ENCODE measurements around the gene MTHFR. TPM values are rescaled to one million over a fixed set of nuclear protein-coding genes. Genes with fewer than 3 reads are reported as not detected.
A peak's percentile ranks its signal among the peaks of the same experiment; 100 is the strongest.

MTHFR gene
- polyA plus RNA-seq, 1 experiment, result 8.4 TPM

DNA sequence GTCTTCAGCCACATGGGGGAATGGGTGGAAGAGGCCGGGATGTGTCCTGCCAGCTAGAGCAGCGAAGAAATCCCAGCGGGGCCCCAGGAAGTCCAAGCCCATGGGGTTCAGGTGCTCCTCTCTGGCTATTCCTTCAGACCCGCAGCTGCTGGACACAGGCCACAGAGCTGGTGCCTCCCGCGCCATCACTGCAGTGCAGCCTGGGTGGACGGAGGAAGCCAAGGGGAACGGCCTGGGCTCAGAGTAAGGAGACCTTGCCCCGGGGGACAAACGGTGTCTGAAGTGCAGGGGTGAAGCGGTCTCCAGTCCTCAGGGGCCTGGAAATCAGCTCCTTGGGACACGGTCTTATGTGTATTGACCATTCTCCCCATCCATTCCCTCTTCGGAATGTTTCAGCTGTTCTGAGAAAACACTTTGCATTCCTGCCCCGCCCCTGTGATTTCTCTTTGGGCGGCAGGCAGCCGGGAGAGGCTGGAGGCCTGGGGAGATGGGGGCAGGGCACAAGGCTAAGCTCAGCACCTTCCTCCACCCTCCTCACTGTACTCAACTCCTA, 18.4 kb downstream of the MTHFR start:
- POLR2A ChIA-PET, result interaction anchor here (0.6 to 1.0 kb wide), 2 partner anchors 16 to 26 kb away, joined by 4 to 13 read pairs; no protein-coding TSS in a partner anchor

DNA sequence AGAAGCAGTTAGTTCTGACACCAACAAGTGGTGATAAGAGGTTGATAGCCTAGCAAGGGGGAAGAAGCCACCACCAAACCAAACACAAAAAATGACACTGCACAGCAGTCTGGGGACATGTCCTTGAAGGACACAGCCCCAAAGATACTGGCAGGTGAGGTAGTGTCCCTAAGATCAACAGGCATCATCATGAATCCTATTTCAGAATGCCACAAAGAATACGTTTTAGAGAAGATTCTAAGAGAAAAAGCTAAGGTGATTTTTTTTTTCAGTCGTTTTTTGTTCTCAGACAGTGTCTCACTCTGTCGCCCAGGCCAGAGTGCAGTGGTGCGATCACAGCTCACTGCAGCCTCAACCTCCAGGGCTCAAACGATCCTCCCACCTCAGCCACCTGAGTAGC, 19.6 kb downstream of the MTHFR start:
- H3K4me3 ChIP-seq (ENCODE audit: low read depth, low read length), result no peak overlapping the region
- peaks cover 7% of the 10 kb centered on the region for H3K36me3 ChIP-seq (ENCODE audit: control insufficient read depth, insufficient read depth, low read length)
- ChIA-PET CTCF (interaction anchor here (0.7 to 1.7 kb wide), 3 partner anchors 12 to 132 kb away, joined by 3 to 6 read pairs (median 3); no protein-coding TSS in a partner anchor), POLR2A (no interaction called here)
- TF ChIP-seq, protein P1, sequence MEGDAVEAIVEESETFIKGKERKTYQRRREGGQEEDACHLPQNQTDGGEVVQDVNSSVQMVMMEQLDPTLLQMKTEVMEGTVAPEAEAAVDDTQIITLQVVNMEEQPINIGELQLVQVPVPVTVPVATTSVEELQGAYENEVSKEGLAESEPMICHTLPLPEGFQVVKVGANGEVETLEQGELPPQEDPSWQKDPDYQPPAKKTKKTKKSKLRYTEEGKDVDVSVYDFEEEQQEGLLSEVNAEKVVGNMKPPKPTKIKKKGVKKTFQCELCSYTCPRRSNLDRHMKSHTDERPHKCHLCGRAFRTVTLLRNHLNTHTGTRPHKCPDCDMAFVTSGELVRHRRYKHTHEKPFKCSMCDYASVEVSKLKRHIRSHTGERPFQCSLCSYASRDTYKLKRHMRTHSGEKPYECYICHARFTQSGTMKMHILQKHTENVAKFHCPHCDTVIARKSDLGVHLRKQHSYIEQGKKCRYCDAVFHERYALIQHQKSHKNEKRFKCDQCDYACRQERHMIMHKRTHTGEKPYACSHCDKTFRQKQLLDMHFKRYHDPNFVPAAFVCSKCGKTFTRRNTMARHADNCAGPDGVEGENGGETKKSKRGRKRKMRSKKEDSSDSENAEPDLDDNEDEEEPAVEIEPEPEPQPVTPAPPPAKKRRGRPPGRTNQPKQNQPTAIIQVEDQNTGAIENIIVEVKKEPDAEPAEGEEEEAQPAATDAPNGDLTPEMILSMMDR (IDR thresholded peaks at IDR 0.05; ENCODE audit: insufficient read depth, low read depth, low read length), result no peak
- H3K27me3 ChIP-seq (ENCODE audit: control insufficient read depth, insufficient read depth, low read length), result no peaks in the 10 kb centered on the region
- DNase-seq (ENCODE audit: low read depth), result no peak

More for the DNA sequence above, 18.4 kb downstream of the MTHFR start:
- Histone ChIP-seq H3K27me3 (ENCODE audit: control insufficient read depth, insufficient read depth, low read length) (no peaks in the 10 kb centered on the region), H3K4me3 (ENCODE audit: low read depth, low read length) (no peak overlapping the region), H3K36me3 (ENCODE audit: control insufficient read depth, insufficient read depth, low read length) (peaks cover 7% of the 10 kb centered on the region)
- no peak for DNase-seq (ENCODE audit: low read depth)
- CTCF ChIA-PET, result interaction anchor here (1.0 to 1.1 kb wide), 3 partner anchors 16 to 123 kb away, joined by 3 read pairs; no protein-coding TSS in a partner anchor
- TF ChIP-seq, protein P1 (IDR thresholded peaks at IDR 0.05; ENCODE audit: insufficient read depth, low read depth, low read length), result no peak

DNA sequence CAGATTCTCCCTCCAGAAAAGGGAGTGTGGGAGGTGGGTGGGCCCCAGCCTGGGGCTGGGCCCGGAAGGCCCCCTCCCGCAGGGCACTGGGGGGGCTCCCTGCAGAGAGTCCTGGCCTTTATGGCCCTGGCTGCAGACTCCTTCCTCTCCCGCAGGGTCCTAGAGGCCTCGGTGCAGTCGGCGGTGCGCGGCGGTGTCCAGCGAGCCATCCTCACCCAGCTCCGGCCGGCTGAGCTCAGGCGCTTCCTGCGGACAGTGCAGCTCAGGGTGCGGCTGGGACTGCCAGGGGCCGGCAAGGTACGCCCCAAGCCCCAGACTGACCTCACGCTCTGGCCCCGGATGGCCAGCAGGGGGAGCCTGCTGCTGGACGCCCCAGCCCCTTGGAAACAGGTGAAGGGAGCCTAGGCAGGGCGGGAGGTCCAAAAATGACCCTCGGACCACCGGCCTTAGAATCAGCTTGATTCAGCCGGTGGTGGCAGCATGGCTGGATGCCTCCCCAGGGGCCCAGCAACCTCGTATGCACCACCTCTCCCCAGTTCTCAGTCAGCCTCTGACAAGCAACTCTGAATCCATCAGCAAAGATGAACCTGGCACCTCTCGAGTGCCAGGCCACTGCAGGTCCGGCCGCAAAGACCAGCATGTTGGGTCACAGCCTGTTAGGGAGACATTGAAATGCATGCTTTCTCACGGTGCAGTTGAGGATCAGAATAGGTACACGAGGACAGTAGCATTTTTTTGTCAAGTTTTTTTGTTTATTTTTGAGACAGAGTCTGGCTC, 20.6 kb downstream of the MTHFR start:
- ChIA-PET CTCF (interaction anchor here (0.6 to 1.7 kb wide), 11 partner anchors 9 to 270 kb away, joined by 3 to 7 read pairs (median 4); partner anchors contain the start of genes CLCN6 and MTHFR), POLR2A (no interaction called here)
- Histone ChIP-seq H3K4me3 (ENCODE audit: low read depth, low read length) (0 out of 2 replicates have a peak overlapping the region, but pooled peaks have one; percentile 4), H3K36me3 (ENCODE audit: control insufficient read depth, insufficient read depth, low read length) (peaks cover 6% of the 10 kb centered on the region), H3K27me3 (ENCODE audit: control insufficient read depth, insufficient read depth, low read length) (no peaks in the 10 kb centered on the region)
- TF ChIP-seq, protein P1 (IDR thresholded peaks at IDR 0.05; ENCODE audit: insufficient read depth, low read depth, low read length), result peak; percentile 91
- no peak for DNase-seq (ENCODE audit: low read depth)

DNA sequence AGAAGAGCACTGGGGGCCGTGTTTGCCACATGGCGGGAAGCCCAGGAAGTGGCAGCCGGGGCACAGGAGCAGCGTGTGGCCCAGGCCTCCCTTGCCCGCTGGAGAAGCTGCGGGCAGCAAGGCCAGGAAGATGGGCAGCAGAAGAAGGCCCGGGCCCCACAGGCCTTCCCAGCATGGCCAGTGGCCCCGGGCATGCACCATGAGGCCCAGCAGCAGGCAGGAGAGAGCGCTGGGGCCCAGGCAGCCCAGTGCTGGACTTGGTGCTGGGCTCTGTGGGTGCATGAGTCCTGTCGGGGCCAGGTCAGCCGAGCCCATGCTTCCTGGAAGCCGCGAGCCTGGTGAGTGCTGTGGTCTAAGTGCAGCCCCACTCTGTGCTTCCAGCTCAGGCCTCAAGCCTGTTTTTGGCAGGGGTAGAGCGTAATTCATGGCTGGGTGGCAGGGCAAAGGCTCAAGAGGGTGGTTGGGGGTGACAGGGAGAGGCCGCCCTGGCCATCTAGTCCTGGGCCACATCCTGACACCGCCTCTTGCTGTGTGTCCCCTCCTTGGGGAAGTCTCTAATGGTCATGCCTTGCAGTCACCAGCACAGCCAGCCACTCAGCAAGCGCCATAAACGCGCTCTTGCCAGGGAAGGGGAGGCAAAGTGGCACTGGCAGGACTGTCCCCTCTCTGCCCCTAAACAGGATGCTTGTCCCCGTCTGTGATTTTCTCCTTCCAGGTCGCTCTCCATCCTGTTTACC, 21.3 kb downstream of the MTHFR start:
- ChIA-PET POLR2A (no interaction called here), CTCF (interaction anchor here (0.6 to 1.7 kb wide), 10 partner anchors 10 to 271 kb away, joined by 3 to 7 read pairs (median 4); partner anchors contain the start of genes CLCN6 and MTHFR)
- Histone ChIP-seq H3K27me3 (ENCODE audit: control insufficient read depth, insufficient read depth, low read length) (no peaks in the 10 kb centered on the region), H3K4me3 (ENCODE audit: low read depth, low read length) (no peak overlapping the region), H3K36me3 (ENCODE audit: control insufficient read depth, insufficient read depth, low read length) (peaks cover 2% of the 10 kb centered on the region)
- TF ChIP-seq, protein P1 (IDR thresholded peaks at IDR 0.05; ENCODE audit: insufficient read depth, low read depth, low read length), result no peak
- no peak for DNase-seq (ENCODE audit: low read depth)
